ENCODE measurements around the gene LNX1.

DNA sequence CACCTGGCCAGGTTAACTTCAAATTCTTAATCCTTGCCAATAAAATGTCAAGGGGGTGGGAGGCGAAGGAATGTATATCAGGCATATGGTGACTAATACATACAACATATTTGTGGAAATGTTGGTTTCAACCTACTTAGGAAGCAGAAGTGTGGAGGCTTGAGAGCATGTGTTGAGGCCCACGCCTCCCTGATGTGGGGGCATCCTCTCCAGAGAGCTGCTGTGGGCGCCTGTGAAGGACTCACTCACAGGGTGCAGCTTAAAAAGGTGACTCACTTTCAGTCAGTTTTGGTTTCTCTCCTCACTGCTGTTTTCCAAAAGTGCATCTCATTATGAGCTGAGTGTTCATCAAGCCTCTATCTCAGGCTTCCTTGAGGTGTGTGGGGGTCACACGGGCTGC, 27.5 kb downstream of the LNX1 start:
- TF ChIP-seq, protein P1, sequence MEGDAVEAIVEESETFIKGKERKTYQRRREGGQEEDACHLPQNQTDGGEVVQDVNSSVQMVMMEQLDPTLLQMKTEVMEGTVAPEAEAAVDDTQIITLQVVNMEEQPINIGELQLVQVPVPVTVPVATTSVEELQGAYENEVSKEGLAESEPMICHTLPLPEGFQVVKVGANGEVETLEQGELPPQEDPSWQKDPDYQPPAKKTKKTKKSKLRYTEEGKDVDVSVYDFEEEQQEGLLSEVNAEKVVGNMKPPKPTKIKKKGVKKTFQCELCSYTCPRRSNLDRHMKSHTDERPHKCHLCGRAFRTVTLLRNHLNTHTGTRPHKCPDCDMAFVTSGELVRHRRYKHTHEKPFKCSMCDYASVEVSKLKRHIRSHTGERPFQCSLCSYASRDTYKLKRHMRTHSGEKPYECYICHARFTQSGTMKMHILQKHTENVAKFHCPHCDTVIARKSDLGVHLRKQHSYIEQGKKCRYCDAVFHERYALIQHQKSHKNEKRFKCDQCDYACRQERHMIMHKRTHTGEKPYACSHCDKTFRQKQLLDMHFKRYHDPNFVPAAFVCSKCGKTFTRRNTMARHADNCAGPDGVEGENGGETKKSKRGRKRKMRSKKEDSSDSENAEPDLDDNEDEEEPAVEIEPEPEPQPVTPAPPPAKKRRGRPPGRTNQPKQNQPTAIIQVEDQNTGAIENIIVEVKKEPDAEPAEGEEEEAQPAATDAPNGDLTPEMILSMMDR (IDR thresholded peaks at IDR 0.05): no peak
- TF ChIP-seq POLR2AphosphoS5 (IDR thresholded peaks at IDR 0.05): no peak

Measured in esophagus muscularis mucosa (tissue), 3 donors.